ENCODE measurements around the gene MAD2L1. TPM values are rescaled to one million over a fixed set of nuclear protein-coding genes. Genes with fewer than 3 reads are reported as not detected.
A peak's percentile ranks its signal among the peaks of the same experiment; 100 is the strongest.

Gene MAD2L1
- total and polyA plus RNA-seq, 2 donors = 15.8 to 58.7 TPM

- no peak overlapping the region for H3K27ac ChIP-seq (ENCODE audit: low read depth in 1 of 2, low read length in 1 of 2)
- H3K36me3 ChIP-seq (ENCODE audit: control insufficient read depth in 2 of 2, insufficient read depth in 2 of 2, low read length in 1 of 2) = no peaks in the 10 kb centered on the region
- H3K27me3 ChIP-seq (ENCODE audit: control insufficient read depth in 2 of 2, insufficient read depth in 1 of 2, low read length in 1 of 2) = peaks cover 0 to 2% of the 10 kb centered on the region in 2 donors
- H3K9me3 ChIP-seq (ENCODE audit: control insufficient read depth in 2 of 2, insufficient read depth in 1 of 2, low read length in 1 of 2) = no peaks in the 10 kb centered on the region
- no peak for DNase-seq (ENCODE audit: low read depth in 6 of 9, low spot score in 9 of 9)
- H3K4me1 ChIP-seq (ENCODE audit: control insufficient read depth in 2 of 2, insufficient read depth in 2 of 2, low read length in 2 of 2) = no peaks in the 10 kb centered on the region
- H3K4me3 ChIP-seq (ENCODE audit: low read length in 2 of 2) = no peak overlapping the region
These were observed 17.7 kb upstream of the MAD2L1 start for GRCh38 chr4:120084327-120084726.

- Histone ChIP-seq H3K4me1 (ENCODE audit: control insufficient read depth in 2 of 2, insufficient read depth in 2 of 2, low read length in 2 of 2) (no peaks in the 10 kb centered on the region), H3K36me3 (ENCODE audit: control insufficient read depth in 2 of 2, insufficient read depth in 2 of 2, low read length in 1 of 2) (no peaks in the 10 kb centered on the region), H3K27ac (ENCODE audit: low read depth in 1 of 2, low read length in 1 of 2) (no peak overlapping the region), H3K27me3 (ENCODE audit: control insufficient read depth in 2 of 2, insufficient read depth in 1 of 2, low read length in 1 of 2) (peaks cover 0 to 2% of the 10 kb centered on the region in 2 donors), H3K9me3 (ENCODE audit: control insufficient read depth in 2 of 2, insufficient read depth in 1 of 2, low read length in 1 of 2) (no peaks in the 10 kb centered on the region), H3K4me3 (ENCODE audit: low read length in 2 of 2) (no peak overlapping the region)
- DNase-seq (ENCODE audit: low read depth in 6 of 9, low spot score in 9 of 9) = no peak
- WGBS = 97% methylated on average over 2 of the region's 2 CpGs
These were observed 16.5 kb upstream of the MAD2L1 start for GRCh38 chr4:120083152-120083551.

- H3K36me3 ChIP-seq (ENCODE audit: control insufficient read depth in 2 of 2, insufficient read depth in 2 of 2, low read length in 1 of 2) = no peaks in the 10 kb centered on the region
- DNase-seq (ENCODE audit: low read depth in 6 of 9, low spot score in 9 of 9) = no peak
- H3K27me3 ChIP-seq (ENCODE audit: control insufficient read depth in 2 of 2, insufficient read depth in 1 of 2, low read length in 1 of 2) = peaks cover 0 to 2% of the 10 kb centered on the region in 2 donors
- WGBS = 94% methylated on average over 1 of the region's 1 CpG
- no peak overlapping the region for H3K4me3 ChIP-seq (ENCODE audit: low read length in 2 of 2)
- H3K9me3 ChIP-seq (ENCODE audit: control insufficient read depth in 2 of 2, insufficient read depth in 1 of 2, low read length in 1 of 2) = no peaks in the 10 kb centered on the region
- no peaks in the 10 kb centered on the region for H3K4me1 ChIP-seq (ENCODE audit: control insufficient read depth in 2 of 2, insufficient read depth in 2 of 2, low read length in 2 of 2)
- no peak overlapping the region for H3K27ac ChIP-seq (ENCODE audit: low read depth in 1 of 2, low read length in 1 of 2)
These were observed 15.6 kb upstream of the MAD2L1 start for GRCh38 chr4:120082251-120082650.

- Histone ChIP-seq H3K36me3 (ENCODE audit: control insufficient read depth in 2 of 2, insufficient read depth in 2 of 2, low read length in 1 of 2) (no peaks in the 10 kb centered on the region), H3K4me1 (ENCODE audit: control insufficient read depth in 2 of 2, insufficient read depth in 2 of 2, low read length in 2 of 2) (no peaks in the 10 kb centered on the region), H3K9me3 (ENCODE audit: control insufficient read depth in 2 of 2, insufficient read depth in 1 of 2, low read length in 1 of 2) (no peaks in the 10 kb centered on the region), H3K27me3 (ENCODE audit: control insufficient read depth in 2 of 2, insufficient read depth in 1 of 2, low read length in 1 of 2) (peaks cover 0 to 2% of the 10 kb centered on the region in 2 donors), H3K4me3 (ENCODE audit: low read length in 2 of 2) (no peak overlapping the region), H3K27ac (ENCODE audit: low read depth in 1 of 2, low read length in 1 of 2) (no peak overlapping the region)
- no peak for DNase-seq (ENCODE audit: low read depth in 6 of 9, low spot score in 9 of 9)
These were observed 15.1 kb upstream of the MAD2L1 start for GRCh38 chr4:120081726-120082125.

- no peak overlapping the region for H3K27ac ChIP-seq (ENCODE audit: low read depth in 1 of 2, low read length in 1 of 2)
- 95% methylated on average over 2 of the region's 2 CpGs for WGBS
These were observed 13.9 kb upstream of the MAD2L1 start for GRCh38 chr4:120080533-120080932.

GRCh38 chr4:120079839-120080520, 13.3 kb upstream of the MAD2L1 start:
- WGBS = 93% methylated on average over 5 of the region's 5 CpGs
- H3K27ac ChIP-seq (ENCODE audit: low read depth in 1 of 2, low read length in 1 of 2) = no peak overlapping the region
- no peaks in the 10 kb centered on the region for H3K9me3 ChIP-seq (ENCODE audit: control insufficient read depth in 2 of 2, insufficient read depth in 1 of 2, low read length in 1 of 2)
- H3K36me3 ChIP-seq (ENCODE audit: control insufficient read depth in 2 of 2, insufficient read depth in 2 of 2, low read length in 1 of 2) = no peaks in the 10 kb centered on the region
- no peak overlapping the region for H3K4me3 ChIP-seq (ENCODE audit: low read length in 2 of 2)
- no peaks in the 10 kb centered on the region for H3K4me1 ChIP-seq (ENCODE audit: control insufficient read depth in 2 of 2, insufficient read depth in 2 of 2, low read length in 2 of 2)
- no peak for DNase-seq (ENCODE audit: low read depth in 6 of 9, low spot score in 9 of 9)
- peaks cover 0 to 2% of the 10 kb centered on the region in 2 donors for H3K27me3 ChIP-seq (ENCODE audit: control insufficient read depth in 2 of 2, insufficient read depth in 1 of 2, low read length in 1 of 2)

More at GRCh38 chr4:120080533-120080932, 13.9 kb upstream of the MAD2L1 start:
- H3K27me3 ChIP-seq (ENCODE audit: control insufficient read depth in 2 of 2, insufficient read depth in 1 of 2, low read length in 1 of 2) = peaks cover 0 to 2% of the 10 kb centered on the region in 2 donors
- no peaks in the 10 kb centered on the region for H3K4me1 ChIP-seq (ENCODE audit: control insufficient read depth in 2 of 2, insufficient read depth in 2 of 2, low read length in 2 of 2)
- no peaks in the 10 kb centered on the region for H3K9me3 ChIP-seq (ENCODE audit: control insufficient read depth in 2 of 2, insufficient read depth in 1 of 2, low read length in 1 of 2)
- no peak overlapping the region for H3K4me3 ChIP-seq (ENCODE audit: low read length in 2 of 2)
- DNase-seq (ENCODE audit: low read depth in 6 of 9, low spot score in 9 of 9) = no peak
- H3K36me3 ChIP-seq (ENCODE audit: control insufficient read depth in 2 of 2, insufficient read depth in 2 of 2, low read length in 1 of 2) = no peaks in the 10 kb centered on the region

GRCh38 chr4:120078216-120078615, 11.6 kb upstream of the MAD2L1 start:
- Histone ChIP-seq H3K36me3 (ENCODE audit: control insufficient read depth in 2 of 2, insufficient read depth in 2 of 2, low read length in 1 of 2) (no peaks in the 10 kb centered on the region), H3K27ac (ENCODE audit: low read depth in 1 of 2, low read length in 1 of 2) (no peak overlapping the region), H3K9me3 (ENCODE audit: control insufficient read depth in 2 of 2, insufficient read depth in 1 of 2, low read length in 1 of 2) (no peaks in the 10 kb centered on the region), H3K4me3 (ENCODE audit: low read length in 2 of 2) (no peak overlapping the region), H3K4me1 (ENCODE audit: control insufficient read depth in 2 of 2, insufficient read depth in 2 of 2, low read length in 2 of 2) (no peaks in the 10 kb centered on the region), H3K27me3 (ENCODE audit: control insufficient read depth in 2 of 2, insufficient read depth in 1 of 2, low read length in 1 of 2) (peaks cover 0 to 2% of the 10 kb centered on the region in 2 donors)
- WGBS = 86% methylated on average over 1 of the region's 1 CpG
- no peak for DNase-seq (ENCODE audit: low read depth in 6 of 9, low spot score in 9 of 9)

GRCh38 chr4:120071192-120071795, 4.6 kb upstream of the MAD2L1 start:
- Histone ChIP-seq H3K27ac (ENCODE audit: low read depth in 1 of 2, low read length in 1 of 2) (no peak overlapping the region), H3K4me3 (ENCODE audit: low read length in 2 of 2) (no peak overlapping the region), H3K9me3 (ENCODE audit: control insufficient read depth in 2 of 2, insufficient read depth in 1 of 2, low read length in 1 of 2) (no peaks in the 10 kb centered on the region), H3K4me1 (ENCODE audit: control insufficient read depth in 2 of 2, insufficient read depth in 2 of 2, low read length in 2 of 2) (peaks cover 6% of the 10 kb centered on the region in 2 donors), H3K36me3 (ENCODE audit: control insufficient read depth in 2 of 2, insufficient read depth in 2 of 2, low read length in 1 of 2) (no peaks in the 10 kb centered on the region), H3K27me3 (ENCODE audit: control insufficient read depth in 2 of 2, insufficient read depth in 1 of 2, low read length in 1 of 2) (no peaks in the 10 kb centered on the region)
- DNase-seq (ENCODE audit: low read depth in 6 of 9, low spot score in 9 of 9) = peak in 7 of 9 donors; percentile 39 to 77 (median 65)
- WGBS = 69% methylated on average over 11 of the region's 11 CpGs

- WGBS = 70% methylated on average over 2 of the region's 2 CpGs
- no peak for DNase-seq (ENCODE audit: low read depth in 6 of 9, low spot score in 9 of 9)
- no peak overlapping the region for H3K27ac ChIP-seq (ENCODE audit: low read depth in 1 of 2, low read length in 1 of 2)
- no peak overlapping the region for H3K4me3 ChIP-seq (ENCODE audit: low read length in 2 of 2)
- H3K36me3 ChIP-seq (ENCODE audit: control insufficient read depth in 2 of 2, insufficient read depth in 2 of 2, low read length in 1 of 2) = no peaks in the 10 kb centered on the region
- H3K9me3 ChIP-seq (ENCODE audit: control insufficient read depth in 2 of 2, insufficient read depth in 1 of 2, low read length in 1 of 2) = no peaks in the 10 kb centered on the region
- no peaks in the 10 kb centered on the region for H3K27me3 ChIP-seq (ENCODE audit: control insufficient read depth in 2 of 2, insufficient read depth in 1 of 2, low read length in 1 of 2)
- H3K4me1 ChIP-seq (ENCODE audit: control insufficient read depth in 2 of 2, insufficient read depth in 2 of 2, low read length in 2 of 2) = peaks cover 6 to 9% of the 10 kb centered on the region in 2 donors
These were observed 3.5 kb upstream of the MAD2L1 start for GRCh38 chr4:120070196-120070595.
